Heart right ventricle (tissue), 16 donors: ENCODE results near the gene EFTUD2. TPM values are rescaled to one million over a fixed set of nuclear protein-coding genes. Genes with fewer than 3 reads are reported as not detected.

Experiments
- ATAC-seq, 8 donors: fragments of 200-7000 bp; cut with Tn5 transposase; one replicate each; pipeline ENCODE4 v1.9.1; 2020; ENCODE audit warnings: mild to moderate bottlenecking in 8 of 8, moderate library complexity in 8 of 8, moderate number of reproducible peaks in 1 of 8
- DNase-seq, 2 donors: peaks; one replicate each; pipeline ENCODE4 v3.0.0-alpha.2; 2020
- H3K27ac ChIP-seq, 10 donors: fragments of 200-600 bp; sonication (generic) in 2 of 10; one replicate each; pipeline versions ENCODE4 v1.5.0 to v1.8.0; 2020 to 2022; ENCODE audit warnings: mild to moderate bottlenecking in 3 of 10
- H3K27me3 ChIP-seq, 7 donors: fragments of 200-600 bp; one replicate each; pipeline ENCODE4 v1.8.0; 2021 to 2022; ENCODE audit warnings: mild to moderate bottlenecking in 2 of 7
- H3K36me3 ChIP-seq, 9 donors: fragments of 200-600 bp; sonication (generic) in 1 of 9; one replicate each; pipeline versions ENCODE4 v1.5.0 to v1.8.0; 2020 to 2022; ENCODE audit warnings: mild to moderate bottlenecking in 2 of 9
- H3K4me1 ChIP-seq, 9 donors: fragments of 200-600 bp; sonication (generic) in 1 of 9; one replicate each; pipeline versions ENCODE4 v1.5.0 to v1.8.0; 2020 to 2022; ENCODE audit warnings: mild to moderate bottlenecking in 4 of 9
- H3K4me3 ChIP-seq, 10 donors: fragments of 200-600 bp; sonication (generic) in 2 of 10; one replicate each; pipeline versions ENCODE4 v1.5.0 to v1.8.0; 2020 to 2022; ENCODE audit warnings: mild to moderate bottlenecking in 7 of 10, moderate library complexity in 2 of 10
- H3K9me3 ChIP-seq, 11 donors: fragments of 200-600 bp in 10 of 11; sonication (generic) in 2 of 11; one replicate each; pipeline versions ENCODE4 v1.5.0 to v1.8.0; 2013 to 2022; ENCODE audit warnings: mild to moderate bottlenecking in 2 of 11, control low read depth in 1 of 11, moderate library complexity in 1 of 11
- WGBS, 2 donors: extraction: QIAGEN DNeasy Blood & Tissue Kit; methylation state at CpG; one replicate each; pipeline ENCODE4 v1.1.7; 2013; ENCODE audit warnings: inconsistent platforms in 1 of 2; 5-methylcytosine and 5-hydroxymethylcytosine counted together
- intact Hi-C, 10 donors: fragments of 100-400 bp; cut with DNase I; formaldehyde crosslinking; loops; one replicate each; pipeline versions ENCODE4 v1.11.1 to v1.14.2; 2022
- polyA plus RNA-seq, 2 donors: library from polyadenylated mRNA; stranded (reverse); fragments of 200-250 nt; gene quantifications; one replicate each; pipeline ENCODE4 v1.2.3, GENCODE V29; 2013
- total RNA-seq, 10 donors: library from RNA; stranded (reverse); fragmentation: NEBNext Ultra II Directional in 3 of 10; extraction: Animal tissue kit (Norgen Biotek cat#: 25700) in 3 of 10; gene quantifications; one replicate each; pipeline versions ENCODE4 v1.2.1 to v1.2.4, GENCODE V29; 2021 to 2023
- TF ChIP-seq, protein P1 (sequence below), 9 donors: fragments of 200-600 bp; sonication (generic) in 2 of 9; IDR thresholded peaks; one replicate each; pipeline versions ENCODE4 v1.5.0 to v1.8.0; 2021 to 2022; ENCODE audit warnings: antibody characterized with exemption in 9 of 9, mild to moderate bottlenecking in 5 of 9, moderate library complexity in 1 of 9
- donor health status: Arrhythmogenic right ventricular cardiomyopathy.
- donor health status: ischemic (EF 13 %, LVEDD 7.1; RV severe dilation, severe dysfunction).
- donor health status: healthy with polysubstance abuse.
- donor health status: DM: no; HTN: yes; CAD: no.
- donor health status: DM: no; HTN: no; CAD: no.
- donor health status: ischemic (EF 25% LVEDD 6.9; RV normal size, moderate dysfunction).
- donor health status: ischemic (EF 25% LVEDD 5.7; RV mildly dilated, moderate dysfunction).
- donor health status: healthy.
- donor health status: DM: yes; HTN: yes; CAD: no.
- donor health status: Ischemic cardiomyopathy.
- donor health status: ischemic (EF 35%, LVEDD 5.7; RV mildly dilated, moderate dysfunction).
- donor health status: nonischemic (EF 11% LVEDD 7.7; RV severe dilation, severe dysfunction).
- donor health status: DM: yes; HTN: yes; CAD: no.
- donor health status: PGD.
- donor health status: ischemic (EF 29% LVEDD 5.4; RV normal size, mild dysfunction).
- donor health status: nonischemic (EF 23%, LVEDD 6.1; RV moderate dilation, normal function).

EFTUD2 gene
- total and polyA plus RNA-seq, 12 donors = 21.6 to 78.2 (median 61.5) TPM

DNA sequence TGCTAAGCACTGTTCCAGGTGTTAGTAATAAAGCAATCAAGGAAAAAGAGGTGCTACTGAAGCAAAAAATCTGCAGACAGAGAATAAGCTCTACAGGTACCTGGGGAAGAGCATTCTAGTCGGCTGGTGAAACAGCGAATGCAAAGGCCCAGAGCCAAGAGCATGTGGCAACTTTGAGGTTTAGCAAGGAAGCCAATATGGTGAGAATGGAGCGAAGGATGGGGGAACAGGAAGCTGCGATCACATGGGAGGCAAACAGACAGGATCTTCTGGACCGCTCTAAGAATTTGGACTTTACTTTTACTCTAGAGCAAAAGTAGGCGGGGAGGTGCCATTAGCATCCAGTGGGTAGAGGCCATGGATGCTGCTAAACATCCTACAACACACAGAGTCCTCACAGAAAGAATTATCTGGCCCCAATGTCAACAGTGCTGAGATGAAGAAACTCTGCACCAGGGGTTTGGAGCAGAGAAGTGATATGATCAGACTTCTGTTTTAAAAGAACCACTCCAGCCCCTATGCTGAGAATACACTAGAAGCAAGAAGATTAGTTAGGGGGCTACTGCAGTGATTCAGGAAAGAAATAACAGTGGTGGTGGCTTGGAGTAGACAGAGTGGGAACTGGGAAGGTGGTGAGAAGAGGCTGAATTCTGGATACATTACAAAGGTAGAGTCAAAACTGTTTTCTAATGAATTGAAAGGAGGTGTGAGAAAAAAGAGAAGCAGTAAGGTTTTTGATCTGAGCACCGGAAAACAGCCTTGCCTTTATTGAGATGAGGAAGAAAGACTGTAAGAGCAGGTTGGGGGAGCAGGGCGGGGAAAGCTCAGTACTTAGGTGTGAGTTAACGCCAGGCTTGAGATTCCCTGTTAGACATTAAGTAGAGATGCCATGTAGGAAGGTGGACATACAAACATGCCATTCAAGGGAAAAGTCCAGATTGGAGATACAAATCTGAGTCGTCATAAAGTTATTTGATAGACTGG lies 11.0 kb downstream of the EFTUD2 start:
- WGBS, 2 donors = 79 to 84% methylated on average over 10 of the region's 10 CpGs
- no peak for DNase-seq
- no peak for ATAC-seq
- Histone ChIP-seq H3K27me3 (no peaks in the 10 kb centered on the region), H3K4me1 (peaks cover 0 to 33% (median 8%) of the 10 kb centered on the region in 9 donors), H3K9me3 (no peaks in the 10 kb centered on the region), H3K4me3 (no peak overlapping the region), H3K36me3 (peaks cover 0 to 91% (median 48%) of the 10 kb centered on the region in 9 donors), H3K27ac (no peak overlapping the region)
- TF ChIP-seq, protein P1, sequence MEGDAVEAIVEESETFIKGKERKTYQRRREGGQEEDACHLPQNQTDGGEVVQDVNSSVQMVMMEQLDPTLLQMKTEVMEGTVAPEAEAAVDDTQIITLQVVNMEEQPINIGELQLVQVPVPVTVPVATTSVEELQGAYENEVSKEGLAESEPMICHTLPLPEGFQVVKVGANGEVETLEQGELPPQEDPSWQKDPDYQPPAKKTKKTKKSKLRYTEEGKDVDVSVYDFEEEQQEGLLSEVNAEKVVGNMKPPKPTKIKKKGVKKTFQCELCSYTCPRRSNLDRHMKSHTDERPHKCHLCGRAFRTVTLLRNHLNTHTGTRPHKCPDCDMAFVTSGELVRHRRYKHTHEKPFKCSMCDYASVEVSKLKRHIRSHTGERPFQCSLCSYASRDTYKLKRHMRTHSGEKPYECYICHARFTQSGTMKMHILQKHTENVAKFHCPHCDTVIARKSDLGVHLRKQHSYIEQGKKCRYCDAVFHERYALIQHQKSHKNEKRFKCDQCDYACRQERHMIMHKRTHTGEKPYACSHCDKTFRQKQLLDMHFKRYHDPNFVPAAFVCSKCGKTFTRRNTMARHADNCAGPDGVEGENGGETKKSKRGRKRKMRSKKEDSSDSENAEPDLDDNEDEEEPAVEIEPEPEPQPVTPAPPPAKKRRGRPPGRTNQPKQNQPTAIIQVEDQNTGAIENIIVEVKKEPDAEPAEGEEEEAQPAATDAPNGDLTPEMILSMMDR (IDR thresholded peaks at IDR 0.05) = no peak
- intact Hi-C loops = no loop called here

DNA sequence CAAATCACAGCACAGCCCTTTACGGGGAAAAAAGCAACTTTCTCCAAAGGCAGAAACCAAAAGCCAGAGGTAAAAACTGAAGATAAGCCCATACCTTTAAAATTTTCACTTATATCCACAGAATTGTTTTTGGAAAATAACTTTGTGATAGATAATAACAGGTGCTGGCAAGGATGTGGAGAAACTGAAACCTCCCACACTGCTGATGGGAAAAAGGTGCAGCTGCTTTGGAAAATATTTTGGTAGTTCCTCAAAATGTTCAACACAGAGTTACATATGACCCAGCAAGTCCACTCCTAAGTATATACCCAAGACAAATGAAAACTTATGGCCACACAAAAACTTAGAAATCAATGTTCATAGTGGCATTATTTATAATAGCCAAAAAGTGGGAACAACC lies 12.2 kb downstream of the EFTUD2 start:
- intact Hi-C loops = no loop called here
- DNase-seq (no peak), ATAC-seq (no peak)
- Histone ChIP-seq H3K4me1 (peaks cover 0 to 33% (median 8%) of the 10 kb centered on the region in 9 donors), H3K27me3 (no peaks in the 10 kb centered on the region), H3K9me3 (no peaks in the 10 kb centered on the region), H3K36me3 (peaks cover 0 to 91% (median 50%) of the 10 kb centered on the region in 9 donors), H3K4me3 (no peak overlapping the region), H3K27ac (no peak overlapping the region)
- TF ChIP-seq, protein P1 (IDR thresholded peaks at IDR 0.05) = no peak
- WGBS, 2 donors = 93 to 94% methylated on average over 1 of the region's 1 CpG

DNA sequence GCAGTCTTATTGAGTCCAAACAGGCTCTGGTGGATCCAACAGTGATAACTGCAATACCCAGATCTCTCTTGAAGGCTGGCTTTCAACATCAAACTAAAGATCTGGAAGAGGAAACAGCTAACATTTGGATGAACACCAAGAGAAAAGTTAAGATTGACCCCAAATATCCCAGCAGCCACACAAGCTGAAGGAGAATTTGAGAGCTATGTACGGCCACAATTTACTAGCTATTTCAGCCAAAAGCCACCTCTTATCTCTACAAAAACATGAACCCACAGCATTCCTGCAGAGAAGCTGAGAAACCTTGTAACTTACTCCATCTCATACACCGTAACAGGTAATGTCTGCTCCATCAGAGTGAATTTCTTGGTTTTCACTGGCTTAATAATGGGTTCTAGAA lies 14.3 kb downstream of the EFTUD2 start:
- Histone ChIP-seq H3K27ac (no peak overlapping the region), H3K4me1 (peaks cover 0 to 28% (median 7%) of the 10 kb centered on the region in 9 donors), H3K4me3 (no peak overlapping the region), H3K27me3 (no peaks in the 10 kb centered on the region), H3K36me3 (peaks cover 0 to 94% (median 57%) of the 10 kb centered on the region in 9 donors), H3K9me3 (no peaks in the 10 kb centered on the region)
- TF ChIP-seq, protein P1 (IDR thresholded peaks at IDR 0.05) = no peak
- 90 to 97% methylated on average over 2 of the region's 2 CpGs for WGBS, 2 donors
- no peak for ATAC-seq
- intact Hi-C loops = no loop called here
- no peak for DNase-seq

DNA sequence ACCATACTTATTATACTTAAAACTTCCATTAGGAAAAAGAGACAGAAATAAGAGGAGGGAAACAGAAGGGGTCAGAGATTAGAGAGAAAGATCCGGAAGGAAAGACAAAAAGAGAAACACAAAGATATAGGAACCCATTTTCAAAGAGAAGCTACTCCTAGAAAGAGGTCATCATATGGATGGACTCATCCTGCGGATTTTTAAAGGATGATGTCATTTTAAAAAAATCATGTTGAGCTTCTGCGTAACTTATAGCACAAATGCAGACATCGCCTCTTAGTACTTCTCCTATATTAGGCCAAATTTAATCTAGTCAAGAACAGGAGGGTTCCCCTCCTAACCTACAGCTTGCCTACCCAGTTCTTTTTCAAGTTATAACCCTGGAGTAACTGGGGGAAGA lies 18.1 kb downstream of the EFTUD2 start:
- DNase-seq = no peak
- Histone ChIP-seq H3K4me1 (no peaks in the 10 kb centered on the region), H3K4me3 (no peak overlapping the region), H3K27ac (no peak overlapping the region), H3K36me3 (peaks cover 0 to 100% (median 81%) of the 10 kb centered on the region in 9 donors), H3K27me3 (no peaks in the 10 kb centered on the region), H3K9me3 (no peaks in the 10 kb centered on the region)
- intact Hi-C loops = no loop called here
- WGBS, 2 donors = 82 to 85% methylated on average over 4 of the region's 4 CpGs
- TF ChIP-seq, protein P1 (IDR thresholded peaks at IDR 0.05) = no peak
- ATAC-seq = no peak
